SK-N-MC (cell line): ENCODE data around the gene HRC.

ENCODE experiments used
- DNase-seq: peaks from one replicate; pipeline ENCODE4 v3.0.0-alpha.2; 2011; ENCODE audit warnings: low read depth, low spot score
- H3K27ac ChIP-seq: fragments of 200-600 bp; sonication (generic); 2 replicates; pipeline ENCODE4 v1.5.1; 2016; ENCODE audit warnings: mixed run types
- H3K36me3 ChIP-seq: fragments of 200-600 bp; sonication (generic); 2 replicates; pipeline ENCODE4 v1.6.1; 2017; ENCODE audit warnings: antibody characterized with exemption, low read length, mixed read lengths; ENCODE audit not compliant: insufficient read depth
- H3K4me3 ChIP-seq: fragments of 200-600 bp; sonication (generic); 2 replicates; pipeline ENCODE4 v1.5.1; 2016
- H3K9ac ChIP-seq: fragments of 200-600 bp; sonication (generic); 2 replicates; pipeline ENCODE4 v1.8.0; 2017; ENCODE audit warnings: mixed run types, mixed read lengths; ENCODE audit not compliant: insufficient read length
- H3K9me3 ChIP-seq: fragments of 200-600 bp; sonication (generic); 2 replicates; pipeline ENCODE4 v1.6.1; 2017; ENCODE audit warnings: low read depth, mild to moderate bottlenecking, antibody characterized with exemption, low read length, moderate library complexity, mixed read lengths
- EZH2 ChIP-seq: fragments of 200-600 bp; sonication (generic); IDR thresholded peaks from one replicate; pipeline ENCODE4 v1.6.1; 2017; ENCODE audit warnings: antibody characterized with exemption
- FOXP2 ChIP-seq: optimal IDR thresholded peaks from 2 replicates; pipeline ENCODE3; 2011; ENCODE audit warnings: mild to moderate bottlenecking, moderate library complexity; ENCODE audit not compliant: insufficient read depth; ENCODE audit errors: extremely low read length, control extremely low read depth
- POLR2AphosphoS5 ChIP-seq: IDR thresholded peaks from 2 replicates; pipeline ENCODE4 v1.6.1; 2012; ENCODE audit warnings: mild to moderate bottlenecking, low read depth, low read length, borderline replicate concordance

Gene HRC, protein sequence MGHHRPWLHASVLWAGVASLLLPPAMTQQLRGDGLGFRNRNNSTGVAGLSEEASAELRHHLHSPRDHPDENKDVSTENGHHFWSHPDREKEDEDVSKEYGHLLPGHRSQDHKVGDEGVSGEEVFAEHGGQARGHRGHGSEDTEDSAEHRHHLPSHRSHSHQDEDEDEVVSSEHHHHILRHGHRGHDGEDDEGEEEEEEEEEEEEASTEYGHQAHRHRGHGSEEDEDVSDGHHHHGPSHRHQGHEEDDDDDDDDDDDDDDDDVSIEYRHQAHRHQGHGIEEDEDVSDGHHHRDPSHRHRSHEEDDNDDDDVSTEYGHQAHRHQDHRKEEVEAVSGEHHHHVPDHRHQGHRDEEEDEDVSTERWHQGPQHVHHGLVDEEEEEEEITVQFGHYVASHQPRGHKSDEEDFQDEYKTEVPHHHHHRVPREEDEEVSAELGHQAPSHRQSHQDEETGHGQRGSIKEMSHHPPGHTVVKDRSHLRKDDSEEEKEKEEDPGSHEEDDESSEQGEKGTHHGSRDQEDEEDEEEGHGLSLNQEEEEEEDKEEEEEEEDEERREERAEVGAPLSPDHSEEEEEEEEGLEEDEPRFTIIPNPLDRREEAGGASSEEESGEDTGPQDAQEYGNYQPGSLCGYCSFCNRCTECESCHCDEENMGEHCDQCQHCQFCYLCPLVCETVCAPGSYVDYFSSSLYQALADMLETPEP

DNA sequence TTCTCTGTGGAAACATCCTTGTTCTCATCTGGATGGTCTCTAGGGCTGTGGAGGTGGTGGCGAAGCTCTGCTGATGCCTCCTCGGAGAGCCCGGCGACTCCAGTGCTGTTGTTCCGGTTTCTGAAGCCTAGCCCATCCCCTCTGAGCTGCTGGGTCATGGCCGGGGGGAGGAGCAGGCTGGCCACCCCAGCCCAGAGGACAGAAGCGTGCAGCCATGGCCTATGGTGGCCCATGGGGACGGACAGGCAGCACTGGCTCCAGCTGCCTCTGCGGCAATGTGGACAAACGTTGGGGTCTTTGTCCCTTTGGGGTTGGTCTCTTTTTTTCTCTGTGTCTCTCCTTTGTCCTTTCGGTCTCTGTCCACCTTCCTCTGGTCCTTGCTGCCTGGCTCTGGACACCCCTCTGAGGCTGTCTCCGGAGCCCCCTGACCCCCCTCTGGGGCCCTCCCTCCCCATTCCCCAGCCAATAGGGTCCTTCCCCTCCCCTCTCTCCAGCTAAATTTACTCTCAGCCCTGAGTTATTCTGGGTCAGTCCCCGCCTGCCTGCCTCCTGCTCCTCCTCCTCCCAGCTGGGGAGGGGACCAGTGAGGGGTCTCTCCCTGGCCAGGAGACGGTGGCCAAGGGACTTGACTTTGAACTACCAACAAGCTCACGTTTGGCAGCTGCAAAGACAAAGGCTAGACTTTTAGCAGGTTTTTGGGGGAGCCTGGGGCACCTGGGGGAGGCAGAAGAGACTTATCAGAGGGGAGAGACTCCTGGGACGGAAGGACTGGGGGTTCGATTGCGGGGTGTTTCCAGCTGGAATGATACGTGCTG is at the start of gene HRC:
Gene HRC (minus strand): TSS at position 392 of the 815 bp plus-strand sequence. CDS start 159 bp downstream, at position 233.
- no peak for DNase-seq
- TF ChIP-seq EZH2 (no peak), POLR2AphosphoS5 (no peak), FOXP2 (no peak)
- Histone ChIP-seq H3K9ac (no peak within 1 kb of the TSS), H3K4me3 (no peak within 1 kb of the TSS), H3K9me3 (no peaks in the 10 kb centered on the region), H3K36me3 (no peaks in the 10 kb centered on the region), H3K27ac (no peak within 1 kb of the TSS; the same call in 1 of the 2 replicates)

DNA sequence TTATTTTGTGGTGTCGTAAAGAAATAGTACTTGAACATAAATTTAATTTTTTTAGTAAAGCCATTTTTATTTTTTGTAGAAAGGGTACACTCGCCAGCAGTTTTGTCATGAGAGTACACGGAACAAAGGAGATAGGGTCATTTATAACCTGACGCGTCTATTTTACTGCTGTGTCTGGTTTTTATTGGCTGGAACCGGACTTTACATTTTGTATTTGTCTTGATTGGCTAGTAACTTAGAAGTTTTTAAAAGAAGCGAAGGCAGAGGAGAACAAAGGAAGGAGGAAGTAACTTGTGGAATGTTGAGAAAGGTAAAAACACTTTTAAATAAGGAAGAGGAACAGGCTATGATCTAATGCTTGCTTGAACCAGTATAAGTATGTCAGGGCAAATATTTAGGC is 45.8 kb upstream of the HRC start:
- Histone ChIP-seq H3K4me3 (no peak overlapping the region), H3K9ac (no peak overlapping the region), H3K27ac (peak overlapping the region; percentile 46; the same call in 1 of the 2 replicates), H3K36me3 (peaks cover 30% of the 10 kb centered on the region), H3K9me3 (no peaks in the 10 kb centered on the region)
- DNase-seq, result no peak
- TF ChIP-seq EZH2 (no peak), FOXP2 (no peak), POLR2AphosphoS5 (no peak)

DNA sequence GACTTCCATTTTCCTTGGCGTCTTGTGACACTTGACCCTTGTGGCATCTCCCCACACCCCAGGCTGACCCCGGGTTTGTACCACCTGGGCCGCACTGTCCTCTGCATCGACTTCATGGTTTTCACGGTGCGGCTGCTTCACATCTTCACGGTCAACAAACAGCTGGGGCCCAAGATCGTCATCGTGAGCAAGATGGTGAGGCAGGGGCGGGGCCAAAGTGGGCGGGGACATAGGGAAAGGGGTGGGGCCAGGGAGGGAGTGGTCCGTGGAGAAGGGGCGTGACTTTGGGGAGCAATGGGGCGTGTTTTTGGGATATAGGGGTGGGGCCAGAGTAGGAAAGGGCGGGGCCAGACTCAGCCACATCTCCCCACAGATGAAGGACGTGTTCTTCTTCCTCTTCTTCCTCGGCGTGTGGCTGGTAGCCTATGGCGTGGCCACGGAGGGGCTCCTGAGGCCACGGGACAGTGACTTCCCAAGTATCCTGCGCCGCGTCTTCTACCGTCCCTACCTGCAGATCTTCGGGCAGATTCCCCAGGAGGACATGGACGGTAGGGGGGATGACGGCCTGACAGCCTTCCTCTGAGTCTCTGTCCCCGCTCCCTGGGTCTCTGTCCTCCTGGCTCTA is 45.2 kb upstream of the HRC start:
- peaks cover 30% of the 10 kb centered on the region for H3K36me3 ChIP-seq
- DNase-seq, result no peak
- no peak overlapping the region for H3K4me3 ChIP-seq
- no peaks in the 10 kb centered on the region for H3K9me3 ChIP-seq
- TF ChIP-seq POLR2AphosphoS5 (no peak), FOXP2 (no peak), EZH2 (no peak)
- H3K9ac ChIP-seq, result no peak overlapping the region
- no peak overlapping the region; the same call in 1 of the 2 replicates for H3K27ac ChIP-seq

DNA sequence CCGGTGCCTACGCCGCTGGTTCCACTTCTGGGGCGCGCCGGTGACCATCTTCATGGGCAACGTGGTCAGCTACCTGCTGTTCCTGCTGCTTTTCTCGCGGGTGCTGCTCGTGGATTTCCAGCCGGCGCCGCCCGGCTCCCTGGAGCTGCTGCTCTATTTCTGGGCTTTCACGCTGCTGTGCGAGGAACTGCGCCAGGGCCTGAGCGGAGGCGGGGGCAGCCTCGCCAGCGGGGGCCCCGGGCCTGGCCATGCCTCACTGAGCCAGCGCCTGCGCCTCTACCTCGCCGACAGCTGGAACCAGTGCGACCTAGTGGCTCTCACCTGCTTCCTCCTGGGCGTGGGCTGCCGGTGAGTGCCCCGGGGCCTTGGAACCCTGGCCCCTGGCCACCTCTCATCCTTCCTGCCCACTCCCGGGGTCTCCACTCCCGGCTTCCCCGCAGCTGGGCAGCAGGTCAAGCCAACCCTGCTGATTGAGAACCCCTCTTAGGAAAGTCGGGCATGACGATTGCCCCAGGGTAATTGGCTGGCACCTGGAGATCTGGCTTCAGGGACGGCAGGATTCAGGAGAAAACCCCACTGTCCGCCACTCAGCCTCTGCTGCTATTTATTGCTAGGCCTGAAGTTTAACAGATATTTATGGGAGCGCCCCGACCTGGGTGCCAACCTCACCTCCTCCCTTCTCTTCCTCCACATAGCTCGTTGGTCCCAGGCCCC is 41.5 kb upstream of the HRC start:
- DNase-seq, result no peak
- TF ChIP-seq FOXP2 (no peak), EZH2 (no peak), POLR2AphosphoS5 (no peak)
- H3K9ac ChIP-seq, result no peak overlapping the region

DNA sequence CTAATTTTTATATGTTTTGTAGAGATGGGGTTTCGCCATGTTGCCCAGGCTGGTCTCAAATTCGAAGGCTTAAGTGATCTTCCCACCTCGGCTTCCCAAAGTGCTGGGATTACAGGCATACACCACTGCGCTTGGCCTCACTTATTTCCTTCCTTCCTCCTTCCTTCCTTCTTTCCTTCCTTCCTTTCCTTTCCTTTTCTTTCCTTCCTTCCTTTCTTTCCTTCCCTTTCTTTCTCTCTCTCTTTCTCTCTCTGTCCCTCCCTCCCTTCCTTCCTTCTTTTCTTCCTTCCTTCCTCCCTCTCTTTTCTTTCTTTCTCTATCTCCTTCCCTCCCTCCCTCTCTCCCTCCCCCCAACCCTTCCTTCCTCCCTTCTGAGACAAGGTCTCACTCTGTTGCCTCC is 39.2 kb upstream of the HRC start:
- no peak overlapping the region for H3K27ac ChIP-seq
- no peak overlapping the region for H3K4me3 ChIP-seq
- DNase-seq, result no peak
- TF ChIP-seq FOXP2, result no peak
- H3K36me3 ChIP-seq, result peaks cover 24% of the 10 kb centered on the region
- no peak overlapping the region for H3K9ac ChIP-seq
- H3K9me3 ChIP-seq, result no peaks in the 10 kb centered on the region

More for the DNA sequence above, 41.5 kb upstream of the HRC start:
- Histone ChIP-seq H3K27ac (peak overlapping the region; percentile 63; the same call in 1 of the 2 replicates), H3K36me3 (peaks cover 17% of the 10 kb centered on the region), H3K9me3 (no peaks in the 10 kb centered on the region), H3K4me3 (no peak overlapping the region)

DNA sequence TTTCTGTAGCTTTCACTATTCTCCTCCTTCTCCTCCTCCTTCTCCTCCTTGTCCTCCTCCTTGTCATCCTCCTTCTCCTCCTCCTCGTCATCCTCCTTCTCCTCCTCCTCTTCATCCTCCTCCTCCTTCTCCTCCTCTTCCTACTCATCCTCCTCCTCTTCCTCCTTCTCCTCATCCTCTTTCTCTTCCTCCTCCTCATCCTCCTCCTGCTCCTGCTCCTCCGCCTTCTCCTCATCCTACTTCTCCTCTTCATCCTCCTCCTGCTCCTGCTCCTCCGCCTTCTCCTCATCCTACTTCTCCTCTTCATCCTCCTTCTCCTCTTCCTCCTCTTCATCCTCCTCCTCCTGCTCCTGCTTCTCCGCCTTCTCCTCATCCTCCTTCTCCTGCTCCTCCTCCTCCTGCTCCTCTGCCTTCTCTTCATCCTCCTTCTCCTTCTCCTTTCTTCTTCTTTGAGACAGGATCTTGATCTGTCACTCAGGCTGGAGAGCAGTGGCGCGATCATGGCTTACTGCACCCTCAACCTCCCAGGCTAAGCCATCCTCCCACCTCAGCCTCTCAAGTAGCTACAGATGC is 38.7 kb upstream of the HRC start:
- TF ChIP-seq FOXP2 (no peak), EZH2 (no peak), POLR2AphosphoS5 (no peak)

DNA sequence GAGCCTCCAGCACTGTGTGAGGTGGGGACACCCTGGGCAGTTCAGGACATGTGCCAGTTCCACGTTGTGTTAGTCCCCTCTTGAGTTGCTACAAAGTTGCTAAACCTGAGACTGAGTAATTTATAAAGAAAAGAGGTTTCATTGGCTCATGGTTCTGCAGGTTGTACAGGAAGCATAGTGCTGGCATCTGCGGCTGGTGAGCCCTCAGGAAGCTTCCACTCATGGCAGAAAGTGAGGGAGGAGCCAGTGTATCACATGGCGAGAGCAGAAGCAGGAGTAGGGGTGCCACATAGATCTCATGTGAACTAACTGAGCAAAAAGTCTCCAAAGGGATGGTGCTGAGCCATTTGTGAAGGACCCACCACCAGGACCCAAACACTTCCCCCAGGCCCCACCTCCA is 35.6 kb upstream of the HRC start:
- Histone ChIP-seq H3K36me3 (peaks cover 32% of the 10 kb centered on the region), H3K27ac (no peak overlapping the region), H3K9ac (no peak overlapping the region), H3K4me3 (no peak overlapping the region), H3K9me3 (no peaks in the 10 kb centered on the region)
- TF ChIP-seq POLR2AphosphoS5, result no peak
- TF ChIP-seq EZH2, result no peak
- no peak for DNase-seq

More for the DNA sequence above, 38.7 kb upstream of the HRC start:
- Histone ChIP-seq H3K4me3 (no peak overlapping the region), H3K9ac (no peak overlapping the region), H3K27ac (no peak overlapping the region), H3K9me3 (no peaks in the 10 kb centered on the region), H3K36me3 (peaks cover 29% of the 10 kb centered on the region)
- no peak for DNase-seq
